ENCODE data around the gene TUT4.

The TUT4 gene

DNA sequence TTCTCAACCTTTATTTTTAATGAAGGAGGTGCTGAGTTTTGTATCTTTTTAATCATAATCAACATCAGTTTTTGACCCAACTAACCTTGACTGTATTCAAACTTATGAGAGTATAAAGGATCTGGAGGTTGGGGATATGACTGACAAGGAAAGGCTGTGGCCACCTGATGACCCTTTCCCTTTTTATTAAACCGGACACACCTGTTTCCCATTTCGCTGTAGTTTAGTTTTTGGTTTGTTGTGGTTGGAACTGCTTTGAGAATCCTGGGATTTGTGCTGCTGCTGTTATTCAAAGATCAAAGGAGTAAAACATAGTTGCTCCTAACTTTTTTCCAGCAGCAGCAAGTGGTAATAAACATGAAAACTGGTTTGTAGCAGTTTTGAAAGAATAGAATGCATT is 136.1 kb downstream of the TUT4 start:
- H3K4me1 ChIP-seq (ENCODE audit: control insufficient read depth, insufficient read depth, low read length, unreplicated experiment): no peaks in the 10 kb centered on the region
- H3K4me3 ChIP-seq (ENCODE audit: low read depth, low read length): no peak overlapping the region
- no peak overlapping the region for H2AFZ ChIP-seq (ENCODE audit: low read length, unreplicated experiment)
- H3K27ac ChIP-seq (ENCODE audit: low read depth, low read length): no peak overlapping the region
- H3K27me3 ChIP-seq (ENCODE audit: insufficient read depth, low read length): no peaks in the 10 kb centered on the region
- H3K36me3 ChIP-seq (ENCODE audit: insufficient read depth, low read length): peaks cover 50% of the 10 kb centered on the region
- H3K79me2 ChIP-seq (ENCODE audit: control insufficient read depth, insufficient read depth, low read length, unreplicated experiment): no peaks in the 10 kb centered on the region

DNA sequence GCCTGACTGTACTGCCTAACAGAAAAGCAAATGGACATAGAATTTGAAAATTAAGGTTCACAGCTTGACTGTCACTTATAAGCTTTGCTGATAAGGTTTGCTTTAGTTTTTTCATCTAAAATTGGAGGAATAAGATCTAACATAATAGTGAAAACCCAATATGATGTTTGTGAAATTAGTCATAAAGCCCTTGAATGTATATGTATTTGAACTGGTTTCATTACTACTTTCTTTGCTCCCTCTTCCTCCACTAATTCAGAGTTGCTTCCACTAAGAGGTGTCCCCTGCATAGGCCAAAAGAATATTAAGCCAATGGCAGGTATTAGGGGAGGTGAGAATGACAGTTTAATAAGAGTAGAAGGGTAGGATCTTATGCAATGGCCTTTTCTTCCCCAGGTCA is 137.9 kb downstream of the TUT4 start:
- H3K79me2 ChIP-seq (ENCODE audit: control insufficient read depth, insufficient read depth, low read length, unreplicated experiment): no peaks in the 10 kb centered on the region
- peaks cover 54% of the 10 kb centered on the region for H3K36me3 ChIP-seq (ENCODE audit: insufficient read depth, low read length)
- H3K4me1 ChIP-seq (ENCODE audit: control insufficient read depth, insufficient read depth, low read length, unreplicated experiment): no peaks in the 10 kb centered on the region
- no peak overlapping the region for H3K4me3 ChIP-seq (ENCODE audit: low read depth, low read length)
- H2AFZ ChIP-seq (ENCODE audit: low read length, unreplicated experiment): no peak overlapping the region
- no peaks in the 10 kb centered on the region for H3K27me3 ChIP-seq (ENCODE audit: insufficient read depth, low read length)
- no peak overlapping the region for H3K27ac ChIP-seq (ENCODE audit: low read depth, low read length)

- H3K36me3 ChIP-seq (ENCODE audit: insufficient read depth, low read length): peaks cover 57% of the 10 kb centered on the region
- no peaks in the 10 kb centered on the region for H3K79me2 ChIP-seq (ENCODE audit: control insufficient read depth, insufficient read depth, low read length, unreplicated experiment)
- H3K27ac ChIP-seq (ENCODE audit: low read depth, low read length): no peak overlapping the region
- H2AFZ ChIP-seq (ENCODE audit: low read length, unreplicated experiment): no peak overlapping the region
- no peak overlapping the region for H3K4me3 ChIP-seq (ENCODE audit: low read depth, low read length)
- H3K4me1 ChIP-seq (ENCODE audit: control insufficient read depth, insufficient read depth, low read length, unreplicated experiment): no peaks in the 10 kb centered on the region
- H3K27me3 ChIP-seq (ENCODE audit: insufficient read depth, low read length): no peaks in the 10 kb centered on the region
Observed at GRCh38 chr1:52413410-52413989, 139.4 kb downstream of the TUT4 start.

GRCh38 chr1:52404975-52405338 is 147.9 kb downstream of the TUT4 start:
- no peaks in the 10 kb centered on the region for H3K27me3 ChIP-seq (ENCODE audit: insufficient read depth, low read length)
- peak overlapping the region; percentile 82 for H3K27ac ChIP-seq (ENCODE audit: low read depth, low read length)
- H3K79me2 ChIP-seq (ENCODE audit: control insufficient read depth, insufficient read depth, low read length, unreplicated experiment): peaks cover 50% of the 10 kb centered on the region
- peaks cover 20% of the 10 kb centered on the region; the same call in 1 of the 2 replicates for H3K36me3 ChIP-seq (ENCODE audit: insufficient read depth, low read length)
- H3K4me1 ChIP-seq (ENCODE audit: control insufficient read depth, insufficient read depth, low read length, unreplicated experiment): peaks cover 21% of the 10 kb centered on the region
- peak overlapping the region; percentile 86 for H3K4me3 ChIP-seq (ENCODE audit: low read depth, low read length)
- peak overlapping the region; percentile 80 for H2AFZ ChIP-seq (ENCODE audit: low read length, unreplicated experiment)

GRCh38 chr1:52404116-52404974 is 148.5 kb downstream of the TUT4 start, which contains the start of the genes ORC1 and PRPF38A:
Gene ORC1, minus strand, starts transcription at chr1:52404423. Its CDS starts 2,200 bp downstream, at chr1:52402223.
Gene PRPF38A, plus strand, starts transcription at chr1:52404602. Its CDS starts 148 bp downstream, at chr1:52404750.
- Histone ChIP-seq H3K36me3 (ENCODE audit: insufficient read depth, low read length) (peaks cover 20% of the 10 kb centered on the region; the same call in 1 of the 2 replicates), H3K4me3 (ENCODE audit: low read depth, low read length) (peak within 1 kb of the TSS; percentile 86), H3K4me1 (ENCODE audit: control insufficient read depth, insufficient read depth, low read length, unreplicated experiment) (peaks cover 21% of the 10 kb centered on the region), H3K27me3 (ENCODE audit: insufficient read depth, low read length) (no peaks in the 10 kb centered on the region), H2AFZ (ENCODE audit: low read length, unreplicated experiment) (peak within 1 kb of the TSS; percentile 93), H3K79me2 (ENCODE audit: control insufficient read depth, insufficient read depth, low read length, unreplicated experiment) (peaks cover 50% of the 10 kb centered on the region), H3K27ac (ENCODE audit: low read depth, low read length) (peak within 1 kb of the TSS; percentile 82)

GRCh38 chr1:52403566-52404115 is 149.3 kb downstream of the TUT4 start:
- Histone ChIP-seq H3K4me1 (ENCODE audit: control insufficient read depth, insufficient read depth, low read length, unreplicated experiment) (peaks cover 21% of the 10 kb centered on the region), H3K36me3 (ENCODE audit: insufficient read depth, low read length) (peaks cover 13% of the 10 kb centered on the region; the same call in 1 of the 2 replicates), H3K79me2 (ENCODE audit: control insufficient read depth, insufficient read depth, low read length, unreplicated experiment) (peaks cover 50% of the 10 kb centered on the region), H3K4me3 (ENCODE audit: low read depth, low read length) (peak overlapping the region; percentile 86), H3K27ac (ENCODE audit: low read depth, low read length) (peak overlapping the region; percentile 82), H3K27me3 (ENCODE audit: insufficient read depth, low read length) (no peaks in the 10 kb centered on the region), H2AFZ (ENCODE audit: low read length, unreplicated experiment) (peak overlapping the region; percentile 93)

DNA sequence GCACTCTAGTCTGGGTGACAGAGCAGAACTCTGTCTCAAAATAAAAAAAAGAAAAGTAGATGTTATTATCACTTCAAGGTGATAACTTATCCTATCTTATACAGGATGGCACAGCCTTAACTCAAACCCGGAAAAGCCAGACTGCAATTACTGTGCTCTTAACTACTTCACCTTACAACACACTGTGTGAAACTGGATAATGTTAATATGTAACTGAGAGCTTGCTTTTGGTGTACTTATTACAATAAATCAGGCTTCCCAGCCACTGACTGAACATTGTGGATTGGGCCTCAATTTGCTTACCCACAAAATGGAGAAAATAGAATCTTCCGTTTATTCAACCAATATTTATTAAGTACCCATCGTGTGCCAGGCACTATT is 150.0 kb downstream of the TUT4 start:
- H3K27me3 ChIP-seq (ENCODE audit: insufficient read depth, low read length): no peaks in the 10 kb centered on the region
- H2AFZ ChIP-seq (ENCODE audit: low read length, unreplicated experiment): no peak overlapping the region
- H3K27ac ChIP-seq (ENCODE audit: low read depth, low read length): peak overlapping the region; percentile 82; the same call in 1 of the 2 replicates
- H3K79me2 ChIP-seq (ENCODE audit: control insufficient read depth, insufficient read depth, low read length, unreplicated experiment): peaks cover 50% of the 10 kb centered on the region
- peaks cover 8% of the 10 kb centered on the region; the same call in 1 of the 2 replicates for H3K36me3 ChIP-seq (ENCODE audit: insufficient read depth, low read length)
- peaks cover 21% of the 10 kb centered on the region for H3K4me1 ChIP-seq (ENCODE audit: control insufficient read depth, insufficient read depth, low read length, unreplicated experiment)
- H3K4me3 ChIP-seq (ENCODE audit: low read depth, low read length): peak overlapping the region; percentile 86

GRCh38 chr1:52400131-52400530 is 152.8 kb downstream of the TUT4 start:
- Histone ChIP-seq H3K27me3 (ENCODE audit: insufficient read depth, low read length) (no peaks in the 10 kb centered on the region), H3K36me3 (ENCODE audit: insufficient read depth, low read length) (peaks cover 13% of the 10 kb centered on the region; the same call in 1 of the 2 replicates), H3K4me1 (ENCODE audit: control insufficient read depth, insufficient read depth, low read length, unreplicated experiment) (peaks cover 11% of the 10 kb centered on the region), H3K79me2 (ENCODE audit: control insufficient read depth, insufficient read depth, low read length, unreplicated experiment) (peaks cover 32% of the 10 kb centered on the region), H3K4me3 (ENCODE audit: low read depth, low read length) (no peak overlapping the region), H3K27ac (ENCODE audit: low read depth, low read length) (no peak overlapping the region), H2AFZ (ENCODE audit: low read length, unreplicated experiment) (no peak overlapping the region)

DNA sequence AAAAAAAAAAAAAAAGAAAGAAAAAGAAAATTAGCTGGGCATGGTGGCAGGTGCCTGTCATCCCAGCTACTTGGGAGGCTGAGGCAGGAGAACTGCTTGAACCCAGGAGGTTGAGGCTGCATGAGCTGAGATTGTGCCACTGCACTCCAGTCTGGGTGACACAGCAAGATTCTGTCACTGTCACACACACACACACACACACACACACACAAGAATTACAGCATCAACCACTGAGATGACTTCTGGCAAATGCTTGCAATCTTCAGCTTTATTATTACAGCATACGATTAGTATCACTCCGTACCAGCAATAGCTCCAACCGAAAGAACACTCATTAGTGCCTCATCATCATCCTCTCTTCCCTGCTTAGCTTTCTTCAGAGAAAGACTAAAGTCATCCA is 153.3 kb downstream of the TUT4 start:
- peaks cover 27% of the 10 kb centered on the region for H3K79me2 ChIP-seq (ENCODE audit: control insufficient read depth, insufficient read depth, low read length, unreplicated experiment)
- peaks cover 17% of the 10 kb centered on the region for H3K36me3 ChIP-seq (ENCODE audit: insufficient read depth, low read length)
- no peak overlapping the region for H3K27ac ChIP-seq (ENCODE audit: low read depth, low read length)

GRCh38 chr1:52393174-52393573 is 159.7 kb downstream of the TUT4 start:
- no peak overlapping the region for H3K27ac ChIP-seq (ENCODE audit: low read depth, low read length)
- H3K36me3 ChIP-seq (ENCODE audit: insufficient read depth, low read length): peaks cover 18% of the 10 kb centered on the region
- no peaks in the 10 kb centered on the region for H3K79me2 ChIP-seq (ENCODE audit: control insufficient read depth, insufficient read depth, low read length, unreplicated experiment)
- H3K4me1 ChIP-seq (ENCODE audit: control insufficient read depth, insufficient read depth, low read length, unreplicated experiment): no peaks in the 10 kb centered on the region
- no peak overlapping the region for H3K4me3 ChIP-seq (ENCODE audit: low read depth, low read length)
- no peak overlapping the region for H2AFZ ChIP-seq (ENCODE audit: low read length, unreplicated experiment)
- no peaks in the 10 kb centered on the region for H3K27me3 ChIP-seq (ENCODE audit: insufficient read depth, low read length)

More for the DNA sequence above, 153.3 kb downstream of the TUT4 start:
- Histone ChIP-seq H3K27me3 (ENCODE audit: insufficient read depth, low read length) (no peaks in the 10 kb centered on the region), H3K4me3 (ENCODE audit: low read depth, low read length) (no peak overlapping the region), H3K4me1 (ENCODE audit: control insufficient read depth, insufficient read depth, low read length, unreplicated experiment) (peaks cover 11% of the 10 kb centered on the region), H2AFZ (ENCODE audit: low read length, unreplicated experiment) (no peak overlapping the region)

Measured in ACC112 (cell line).